ENCODE measurements around the gene BTBD19.
"Not testable (repeated sequence)": the region's sequence is repeated elsewhere in the genome, so short reads cannot be mapped to it uniquely, and the experiment has no call there.

Gene BTBD19

GRCh38 chr1:44808063-44808937 is at the start of gene BTBD19:
Gene BTBD19, plus strand, starts transcription at chr1:44808523. Its CDS starts 298 bp downstream, at chr1:44808821.
- peak; percentile 77 for DNase-seq (ENCODE audit: low read depth)

GRCh38 chr1:44759077-44759476 is 49.2 kb upstream of the BTBD19 start:
- DNase-seq (ENCODE audit: low read depth): no peak

- no peak for DNase-seq (ENCODE audit: low read depth)
Measured at GRCh38 chr1:44760876-44761275, 47.4 kb upstream of the BTBD19 start.

- not testable (repeated sequence) for DNase-seq (ENCODE audit: low read depth)
Measured at GRCh38 chr1:44766421-44766820, 41.9 kb upstream of the BTBD19 start.

- DNase-seq (ENCODE audit: low read depth): peak; percentile 81
Measured at GRCh38 chr1:44775078-44775929, 33.0 kb upstream of the BTBD19 start, which contains the start of gene RPS8. Gene RPS8, plus strand, starts transcription at chr1:44775540. Its CDS starts 57 bp downstream, at chr1:44775597.

GRCh38 chr1:44775930-44776729 is 32.2 kb upstream of the BTBD19 start:
- no peak for DNase-seq (ENCODE audit: low read depth)

- no peak for DNase-seq (ENCODE audit: low read depth)
Measured at GRCh38 chr1:44776730-44777068, 31.6 kb upstream of the BTBD19 start.

- no peak for DNase-seq (ENCODE audit: low read depth)
Measured at GRCh38 chr1:44777547-44777946, 30.8 kb upstream of the BTBD19 start.

- DNase-seq (ENCODE audit: low read depth): no peak
Measured at GRCh38 chr1:44777969-44778635, 30.2 kb upstream of the BTBD19 start.

GRCh38 chr1:44778705-44779576 is 29.4 kb upstream of the BTBD19 start:
- DNase-seq (ENCODE audit: low read depth): no peak

- no peak for DNase-seq (ENCODE audit: low read depth)
Measured at GRCh38 chr1:44780583-44781121, 27.7 kb upstream of the BTBD19 start.

- DNase-seq (ENCODE audit: low read depth): no peak
Measured at GRCh38 chr1:44783697-44784093, 24.6 kb upstream of the BTBD19 start.

- DNase-seq (ENCODE audit: low read depth): no peak
Measured at GRCh38 chr1:44784094-44785028, 24.0 kb upstream of the BTBD19 start.

GRCh38 chr1:44785029-44785380 is 23.3 kb upstream of the BTBD19 start:
- no peak for DNase-seq (ENCODE audit: low read depth)

- no peak for DNase-seq (ENCODE audit: low read depth)
Measured at GRCh38 chr1:44785501-44786137, 22.7 kb upstream of the BTBD19 start.

- DNase-seq (ENCODE audit: low read depth): peak; percentile 70
Measured at GRCh38 chr1:44786138-44786840, 22.0 kb upstream of the BTBD19 start.

- no peak for DNase-seq (ENCODE audit: low read depth)
Measured at GRCh38 chr1:44786841-44787426, 21.4 kb upstream of the BTBD19 start.

GRCh38 chr1:44787506-44787905 is 20.8 kb upstream of the BTBD19 start:
- DNase-seq (ENCODE audit: low read depth): no peak

Data from activated T-cell treated with anti-CD3 and anti-CD28 coated beads for 48 hours (primary cell).